ENCODE measurements around the gene ABCG1. TPM values are rescaled to one million over a fixed set of nuclear protein-coding genes. Genes with fewer than 3 reads are reported as not detected.

The ABCG1 gene
- total and polyA plus RNA-seq, 12 donors: 5.5 to 26.2 (median 14.6) TPM

DNA sequence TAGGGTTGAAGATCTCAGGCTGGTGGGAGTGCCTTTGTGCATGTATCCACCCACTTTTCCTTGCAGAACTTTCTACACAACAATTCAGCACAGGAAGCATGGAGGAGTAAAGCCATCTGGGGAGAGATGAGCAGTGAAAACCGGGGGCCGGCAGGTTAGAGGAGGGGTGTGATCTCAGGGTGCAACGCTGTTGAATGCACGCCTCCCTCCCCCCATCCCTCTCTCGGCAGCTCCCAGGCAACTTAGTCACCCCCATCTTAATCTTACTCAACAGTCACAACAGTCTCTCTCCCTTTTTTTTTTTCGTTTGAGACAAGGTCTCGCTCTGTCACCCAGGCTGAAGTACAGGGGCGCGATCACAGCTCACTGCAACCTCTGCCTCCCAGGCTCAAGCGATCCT lies 16.6 kb upstream of the ABCG1 start:
- H3K27me3 ChIP-seq: no peaks in the 10 kb centered on the region
- DNase-seq (no peak), ATAC-seq (no peak)
- intact Hi-C loops (cut with DNase I): no loop called here
- no peak overlapping the region for H3K27ac ChIP-seq
- H3K4me3 ChIP-seq: no peak overlapping the region
- WGBS, 2 donors: 77 to 84% methylated on average over 10 of the region's 10 CpGs
- H3K4me1 ChIP-seq: peaks cover 3 to 23% (median 15%) of the 10 kb centered on the region in 9 donors
- TF ChIP-seq, protein P1, sequence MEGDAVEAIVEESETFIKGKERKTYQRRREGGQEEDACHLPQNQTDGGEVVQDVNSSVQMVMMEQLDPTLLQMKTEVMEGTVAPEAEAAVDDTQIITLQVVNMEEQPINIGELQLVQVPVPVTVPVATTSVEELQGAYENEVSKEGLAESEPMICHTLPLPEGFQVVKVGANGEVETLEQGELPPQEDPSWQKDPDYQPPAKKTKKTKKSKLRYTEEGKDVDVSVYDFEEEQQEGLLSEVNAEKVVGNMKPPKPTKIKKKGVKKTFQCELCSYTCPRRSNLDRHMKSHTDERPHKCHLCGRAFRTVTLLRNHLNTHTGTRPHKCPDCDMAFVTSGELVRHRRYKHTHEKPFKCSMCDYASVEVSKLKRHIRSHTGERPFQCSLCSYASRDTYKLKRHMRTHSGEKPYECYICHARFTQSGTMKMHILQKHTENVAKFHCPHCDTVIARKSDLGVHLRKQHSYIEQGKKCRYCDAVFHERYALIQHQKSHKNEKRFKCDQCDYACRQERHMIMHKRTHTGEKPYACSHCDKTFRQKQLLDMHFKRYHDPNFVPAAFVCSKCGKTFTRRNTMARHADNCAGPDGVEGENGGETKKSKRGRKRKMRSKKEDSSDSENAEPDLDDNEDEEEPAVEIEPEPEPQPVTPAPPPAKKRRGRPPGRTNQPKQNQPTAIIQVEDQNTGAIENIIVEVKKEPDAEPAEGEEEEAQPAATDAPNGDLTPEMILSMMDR (IDR thresholded peaks at IDR 0.05): no peak
- no peaks in the 10 kb centered on the region for H3K36me3 ChIP-seq
- peaks cover 0 to 6% (median 0%) of the 10 kb centered on the region in 11 donors for H3K9me3 ChIP-seq

DNA sequence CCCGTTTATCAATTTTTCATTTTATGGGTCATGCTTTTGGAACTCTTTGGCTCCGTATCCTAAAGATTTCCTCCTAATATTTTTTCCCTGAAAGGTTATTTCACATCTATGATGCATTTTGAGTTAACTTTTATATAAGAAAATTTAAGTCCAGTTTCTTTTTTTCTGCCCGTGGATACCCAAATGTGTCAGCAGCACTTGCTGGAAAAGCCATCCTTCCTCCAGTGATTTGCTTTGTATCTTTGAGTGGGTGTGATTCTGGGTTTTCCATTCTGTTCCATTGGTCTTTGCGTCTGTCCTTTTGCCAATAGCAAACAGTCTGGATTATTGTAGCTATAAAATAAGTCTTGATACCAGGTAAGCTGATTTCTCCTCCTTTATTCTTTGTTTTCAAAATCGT lies 15.6 kb upstream of the ABCG1 start:
- TF ChIP-seq, protein P1 (IDR thresholded peaks at IDR 0.05): no peak
- H3K27me3 ChIP-seq: no peaks in the 10 kb centered on the region
- WGBS, 2 donors: 83 to 93% methylated on average over 5 of the region's 5 CpGs
- H3K9me3 ChIP-seq: peaks cover 0 to 6% (median 0%) of the 10 kb centered on the region in 11 donors
- no peak overlapping the region for H3K27ac ChIP-seq
- intact Hi-C loops (cut with DNase I): no loop called here
- ATAC-seq: no peak
- H3K4me1 ChIP-seq: peaks cover 3 to 23% (median 15%) of the 10 kb centered on the region in 9 donors
- DNase-seq: no peak
- no peak overlapping the region for H3K4me3 ChIP-seq
- no peaks in the 10 kb centered on the region for H3K36me3 ChIP-seq

DNA sequence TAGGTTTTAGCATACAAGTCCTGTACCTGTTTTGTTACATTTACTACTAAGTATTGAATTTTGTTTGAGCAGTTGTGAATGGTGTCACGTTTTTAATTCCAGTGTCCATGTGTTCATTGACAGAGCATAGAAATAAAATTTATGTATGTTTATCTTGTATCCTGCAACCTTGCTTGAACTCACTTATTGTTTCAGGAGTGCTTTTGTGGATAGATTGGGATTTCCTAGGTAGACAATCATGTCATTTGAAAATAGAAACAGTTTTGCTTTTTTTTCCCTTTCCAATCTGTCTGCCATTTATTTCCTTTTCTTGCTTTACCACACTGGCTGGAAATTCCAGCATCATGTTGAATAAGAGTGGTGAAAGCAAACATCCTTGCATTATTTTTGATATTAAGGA lies 15.0 kb upstream of the ABCG1 start:
- ATAC-seq (no peak), DNase-seq (no peak)
- Histone ChIP-seq H3K9me3 (peaks cover 0 to 6% (median 0%) of the 10 kb centered on the region in 11 donors), H3K36me3 (no peaks in the 10 kb centered on the region), H3K27me3 (no peaks in the 10 kb centered on the region), H3K27ac (no peak overlapping the region), H3K4me3 (no peak overlapping the region), H3K4me1 (peaks cover 2 to 17% (median 12%) of the 10 kb centered on the region in 9 donors)
- WGBS, 2 donors: 57 to 73% methylated on average over 1 of the region's 1 CpG
- TF ChIP-seq, protein P1 (IDR thresholded peaks at IDR 0.05): no peak
- intact Hi-C loops (cut with DNase I): no loop called here

DNA sequence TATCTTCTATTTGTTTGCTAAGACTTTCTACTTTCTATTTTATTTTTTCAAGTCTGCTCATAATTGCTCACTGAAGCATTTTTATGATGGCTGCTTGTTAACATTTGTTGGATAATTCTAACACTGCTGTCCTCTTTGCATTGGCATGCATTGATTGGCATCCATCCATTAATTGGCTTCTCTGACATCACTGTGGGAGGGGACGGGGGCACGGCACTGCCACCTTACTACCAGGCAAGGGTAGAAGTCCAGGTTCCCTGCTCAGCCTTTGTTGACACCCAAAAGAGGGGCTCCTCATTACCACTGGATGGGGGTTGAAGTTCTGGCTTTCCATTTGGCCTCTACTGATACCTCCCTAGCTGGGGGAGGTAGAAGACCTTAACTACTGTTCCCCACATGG lies 11.5 kb upstream of the ABCG1 start:
- no peak for ATAC-seq
- 90 to 94% methylated on average over 2 of the region's 2 CpGs for WGBS, 2 donors
- intact Hi-C loops (cut with DNase I): no loop called here

More for the DNA sequence above, 11.5 kb upstream of the ABCG1 start:
- Histone ChIP-seq H3K9me3 (peaks cover 0 to 10% (median 0%) of the 10 kb centered on the region in 11 donors), H3K27ac (no peak overlapping the region), H3K4me1 (peaks cover 0 to 7% (median 0%) of the 10 kb centered on the region in 9 donors), H3K36me3 (no peaks in the 10 kb centered on the region), H3K4me3 (no peak overlapping the region), H3K27me3 (no peaks in the 10 kb centered on the region)
- TF ChIP-seq, protein P1 (IDR thresholded peaks at IDR 0.05): no peak
- DNase-seq: no peak

All from heart right ventricle (tissue), 16 donors.